ENCODE data around the gene YIF1B.
"Not testable (repeated sequence)": the region's sequence is repeated elsewhere in the genome, so short reads cannot be mapped to it uniquely, and the experiment has no call there.

Gene YIF1B

GRCh38 chr19:38315657-38316476 lies at the start of gene YIF1B:
Gene YIF1B (minus strand): TSS chr19:38315947. CDS start chr19:38315917, 30 bp downstream.
- peak; percentile 91 for DNase-seq (ENCODE audit: low read depth, low spot score)

- not testable (repeated sequence) for DNase-seq (ENCODE audit: low read depth, low spot score)
These were observed 47.4 kb upstream of the YIF1B start for GRCh38 chr19:38362946-38363688.

- peak; percentile 40 for DNase-seq (ENCODE audit: low read depth, low spot score)
These were observed 46.6 kb upstream of the YIF1B start for GRCh38 chr19:38362076-38362945.

GRCh38 chr19:38361633-38362075 lies 45.9 kb upstream of the YIF1B start:
- peak; percentile 64 for DNase-seq (ENCODE audit: low read depth, low spot score)

- no peak for DNase-seq (ENCODE audit: low read depth, low spot score)
These were observed 45.3 kb upstream of the YIF1B start for GRCh38 chr19:38360839-38361631.

- DNase-seq (ENCODE audit: low read depth, low spot score) = no peak
These were observed 44.6 kb upstream of the YIF1B start for GRCh38 chr19:38360351-38360750.

GRCh38 chr19:38359242-38360021 lies 43.7 kb upstream of the YIF1B start:
- DNase-seq (ENCODE audit: low read depth, low spot score) = no peak

- no peak for DNase-seq (ENCODE audit: low read depth, low spot score)
These were observed 42.3 kb upstream of the YIF1B start for GRCh38 chr19:38358071-38358470.

GRCh38 chr19:38355728-38356725 lies 40.3 kb upstream of the YIF1B start:
- DNase-seq (ENCODE audit: low read depth, low spot score) = no peak

- no peak for DNase-seq (ENCODE audit: low read depth, low spot score)
These were observed 36.9 kb upstream of the YIF1B start for GRCh38 chr19:38352611-38353010.

- no peak for DNase-seq (ENCODE audit: low read depth, low spot score)
These were observed 36.2 kb upstream of the YIF1B start for GRCh38 chr19:38351865-38352395.

- no peak for DNase-seq (ENCODE audit: low read depth, low spot score)
These were observed 35.1 kb upstream of the YIF1B start for GRCh38 chr19:38350883-38351282.

GRCh38 chr19:38346837-38347236 lies 31.1 kb upstream of the YIF1B start:
- DNase-seq (ENCODE audit: low read depth, low spot score) = no peak

GRCh38 chr19:38340927-38341326 lies 25.2 kb upstream of the YIF1B start:
- no peak for DNase-seq (ENCODE audit: low read depth, low spot score)

- DNase-seq (ENCODE audit: low read depth, low spot score) = not testable (repeated sequence)
These were observed 23.3 kb upstream of the YIF1B start for GRCh38 chr19:38339011-38339410.

GRCh38 chr19:38337360-38337653 lies 21.6 kb upstream of the YIF1B start:
- DNase-seq (ENCODE audit: low read depth, low spot score) = no peak

GRCh38 chr19:38336638-38337359 lies 21.1 kb upstream of the YIF1B start:
- no peak for DNase-seq (ENCODE audit: low read depth, low spot score)

GRCh38 chr19:38335949-38336637 lies 20.3 kb upstream of the YIF1B start:
- DNase-seq (ENCODE audit: low read depth, low spot score) = no peak
